H9 (cell line): ENCODE measurements around the gene ZNF79. TPM values are rescaled to one million over a fixed set of nuclear protein-coding genes. Genes with fewer than 3 reads are reported as not detected.

Source experiments
- DNase-seq: peaks from one replicate; pipeline ENCODE4 v3.0.0-alpha.2; 2017
- H2AFZ ChIP-seq: one replicate; pipeline ENCODE4 v1.6.1; 2013; ENCODE audit warnings: mild to moderate bottlenecking, low read length, control low read depth, moderate library complexity
- H2AK5ac ChIP-seq: 2 replicates; pipeline ENCODE4 v1.6.1; 2013; ENCODE audit warnings: low read length, control low read depth, mixed read lengths; ENCODE audit not compliant: insufficient read length
- H2BK120ac ChIP-seq: one replicate; pipeline ENCODE4 v1.6.1; 2013; ENCODE audit warnings: low read depth, mild to moderate bottlenecking, low read length, control low read depth, inconsistent platforms; ENCODE audit not compliant: poor library complexity, severe bottlenecking
- H2BK12ac ChIP-seq: 2 replicates; pipeline ENCODE4 v1.6.1; 2013; ENCODE audit warnings: low read length, control low read depth, mixed read lengths, low read depth; ENCODE audit not compliant: insufficient read length
- H2BK15ac ChIP-seq: 2 replicates; pipeline ENCODE4 v1.6.1; 2013; ENCODE audit warnings: low read depth, low read length, control low read depth
- H2BK20ac ChIP-seq: one replicate; pipeline ENCODE4 v1.6.1; 2013; ENCODE audit warnings: low read depth, mild to moderate bottlenecking, low read length, control low read depth, inconsistent platforms; ENCODE audit not compliant: poor library complexity, severe bottlenecking
- H2BK5ac ChIP-seq: 2 replicates; pipeline ENCODE4 v1.6.1; 2013; ENCODE audit warnings: low read length, control low read depth, mixed read lengths; ENCODE audit not compliant: insufficient read length
- H3K14ac ChIP-seq: 2 replicates; pipeline ENCODE4 v1.6.1; 2013; ENCODE audit warnings: low read length, control low read depth; ENCODE audit not compliant: insufficient read depth
- H3K18ac ChIP-seq: 2 replicates; pipeline ENCODE4 v1.6.1; 2013; ENCODE audit warnings: low read depth, mild to moderate bottlenecking, mixed read lengths, low read length, control low read depth; ENCODE audit not compliant: insufficient read length
- H3K23ac ChIP-seq: 2 replicates; pipeline ENCODE4 v1.6.1; 2013; ENCODE audit warnings: low read length, control low read depth, mixed read lengths, low read depth; ENCODE audit not compliant: insufficient read length
- H3K23me2 ChIP-seq: 2 replicates; pipeline ENCODE4 v1.6.1; 2013; ENCODE audit warnings: low read depth, mild to moderate bottlenecking, mixed read lengths, low read length, control low read depth; ENCODE audit not compliant: insufficient read length, poor library complexity, severe bottlenecking
- H3K27ac ChIP-seq: 2 replicates; pipeline ENCODE4 v1.5.1; 2013; ENCODE audit warnings: low read length, control low read depth, mixed read lengths, low read depth; ENCODE audit not compliant: insufficient read length
- H3K27me3 ChIP-seq: 2 replicates; pipeline ENCODE4 v1.6.1; 2013; ENCODE audit warnings: low read length, control low read depth, inconsistent platforms; ENCODE audit not compliant: insufficient read depth
- H3K4ac ChIP-seq: 2 replicates; pipeline ENCODE4 v1.6.1; 2013; ENCODE audit warnings: low read depth, mild to moderate bottlenecking, control low read depth, inconsistent platforms, low read length, moderate library complexity
- H3K4me1 ChIP-seq: 2 replicates; pipeline ENCODE4 v1.6.1; 2013; ENCODE audit warnings: low read length, control low read depth, inconsistent platforms; ENCODE audit not compliant: insufficient read depth
- H3K4me2 ChIP-seq: 2 replicates; pipeline ENCODE4 v1.6.1; 2013; ENCODE audit warnings: low read length, control low read depth, mixed read lengths; ENCODE audit not compliant: insufficient read length, insufficient read depth
- H3K56ac ChIP-seq: 2 replicates; pipeline ENCODE4 v1.6.1; 2013; ENCODE audit warnings: low read depth, mild to moderate bottlenecking, mixed read lengths, low read length, control low read depth; ENCODE audit not compliant: insufficient read length
- H3K79me1 ChIP-seq: 2 replicates; pipeline ENCODE4 v1.6.1; 2013; ENCODE audit warnings: low read depth, mild to moderate bottlenecking, moderate library complexity, low read length, control low read depth, inconsistent platforms; ENCODE audit not compliant: insufficient read depth, poor library complexity, severe bottlenecking
- H3K79me2 ChIP-seq: 2 replicates; pipeline ENCODE4 v1.6.1; 2013; ENCODE audit warnings: low read length, control low read depth, inconsistent platforms; ENCODE audit not compliant: insufficient read depth
- H3K9ac ChIP-seq: 2 replicates; pipeline ENCODE4 v1.6.1; 2013; ENCODE audit warnings: low read length, control low read depth, mixed read lengths; ENCODE audit not compliant: insufficient read length; ENCODE audit errors: extremely low read depth
- H3K9me3 ChIP-seq: one replicate; pipeline ENCODE4 v1.6.1; 2013; ENCODE audit warnings: low read depth, low read length, inconsistent platforms; ENCODE audit not compliant: control insufficient read depth
- H3T11ph ChIP-seq: one replicate; pipeline ENCODE4 v1.6.1; 2013; ENCODE audit warnings: mild to moderate bottlenecking, low read length, control low read depth, inconsistent platforms
- H4K20me1 ChIP-seq: one replicate; pipeline ENCODE4 v1.6.1; 2013; ENCODE audit not compliant: control insufficient read depth, insufficient read length, insufficient read depth
- H4K5ac ChIP-seq: 2 replicates; pipeline ENCODE4 v1.6.1; 2013; ENCODE audit warnings: low read depth, mild to moderate bottlenecking, mixed read lengths, low read length, control low read depth; ENCODE audit not compliant: insufficient read length
- H4K8ac ChIP-seq: replicated peaks from 2 replicates; pipeline ENCODE4 v1.6.1; 2013; ENCODE audit warnings: low read length, control low read depth, mixed read lengths, low read depth; ENCODE audit not compliant: insufficient read length
- H4K91ac ChIP-seq: 2 replicates; pipeline ENCODE4 v1.6.1; 2013; ENCODE audit warnings: low read depth, mild to moderate bottlenecking, moderate library complexity, mixed read lengths, low read length, control low read depth; ENCODE audit not compliant: insufficient read length
- H3K27ac Mint-ChIP-seq, 3 experiments: 2 replicates in 2 of 3; 3 replicates in 1 of 3; pipeline ENCODE4 v1.8.0; 2020 to 2021; ENCODE audit warnings: mixed read lengths in 3 of 3, mild to moderate bottlenecking in 1 of 3, moderate library complexity in 1 of 3
- H3K27me3 Mint-ChIP-seq: 2 replicates; pipeline ENCODE4 v1.8.0; 2021; ENCODE audit warnings: low read depth, mild to moderate bottlenecking, moderate library complexity, mixed read lengths
- H3K36me3 Mint-ChIP-seq, 3 experiments: 2 replicates in 2 of 3; 3 replicates in 1 of 3; pipeline ENCODE4 v1.8.0; 2020 to 2021; ENCODE audit warnings: low read depth in 3 of 3, mixed read lengths in 3 of 3; ENCODE audit not compliant: insufficient read depth in 1 of 3
- H3K4me1 Mint-ChIP-seq, 2 experiments: 2 replicates each; pipeline ENCODE4 v1.8.0; 2020; ENCODE audit warnings: mixed read lengths in 2 of 2
- H3K4me3 Mint-ChIP-seq, 2 experiments: 2 replicates in 1 of 2; 3 replicates in 1 of 2; pipeline ENCODE4 v1.8.0; 2020 to 2021; ENCODE audit warnings: mild to moderate bottlenecking in 2 of 2, mixed read lengths in 2 of 2, moderate library complexity in 1 of 2
- H3K9me3 Mint-ChIP-seq, 2 experiments: 2 replicates in 1 of 2; 3 replicates in 1 of 2; pipeline ENCODE4 v1.8.0; 2020; ENCODE audit warnings: mild to moderate bottlenecking in 2 of 2, mixed read lengths in 2 of 2, moderate library complexity in 1 of 2
- CTCF ChIP-seq: fragments of 200-600 bp; sonication (generic); conservative IDR thresholded peaks from 3 replicates; pipeline ENCODE4 v1.8.0; 2021; ENCODE audit warnings: antibody characterized with exemption, mild to moderate bottlenecking
- WGBS: extraction: QIAGEN DNeasy Blood & Tissue Kit; methylation state at CpG from one replicate; pipeline ENCODE4 v1.1.7; 2013; ENCODE audit warnings: missing lambda C conversion rate, low lambda C conversion rate, mixed read lengths; ENCODE audit not compliant: insufficient read length; ENCODE audit errors: extremely low coverage; 5-methylcytosine and 5-hydroxymethylcytosine counted together
- total RNA-seq: library from RNA; stranded (reverse); gene quantifications from 2 replicates; pipeline ENCODE4 v1.2.1, GENCODE V29; 2021

The ZNF79 gene
- total RNA-seq, 1 experiment from 2014 or later, result 11.5 TPM

GRCh38 chr9:127402401-127403090, 21.6 kb upstream of the ZNF79 start:
- Histone ChIP-seq H3K4me1 (no peaks in the 10 kb centered on the region), H3K23me2 (peaks cover 5% of the 10 kb centered on the region), H2AK5ac (no peak overlapping the region), H3K79me2 (no peaks in the 10 kb centered on the region), H3K9me3 (no peaks in the 10 kb centered on the region), H2AFZ (no peak overlapping the region), H3K18ac (no peak overlapping the region), H2BK12ac (no peak overlapping the region), H4K5ac (no peak overlapping the region), H3K4ac (no peak overlapping the region), H2BK120ac (no peak overlapping the region), H3K9ac (no peak overlapping the region), H3K27ac (no peak overlapping the region), H4K20me1 (no peaks in the 10 kb centered on the region), H3K27me3 (no peaks in the 10 kb centered on the region), H3K14ac (no peak overlapping the region), H3T11ph (no peak overlapping the region), H2BK20ac (no peak overlapping the region), H2BK15ac (no peak overlapping the region), H3K79me1 (no peaks in the 10 kb centered on the region), H3K56ac (no peak overlapping the region), H4K91ac (no peak overlapping the region), H2BK5ac (no peak overlapping the region), H4K8ac (no peak overlapping the region), H3K4me2 (no peak overlapping the region), H3K23ac (no peak overlapping the region)
- TF ChIP-seq CTCF, result no peak
- Mint-ChIP-seq H3K4me1 (peaks cover 2 to 6% of the 10 kb centered on the region in 2 experiments; a peak in 3 of 4 replicates), H3K9me3 (no peaks in the 10 kb centered on the region), H3K27ac (peak overlapping the region in 2 of 3 experiments; percentile 18 to 39; a peak in 2 of 7 replicates), H3K27me3 (no peaks in the 10 kb centered on the region; the same call in 1 of the 2 replicates), H3K4me3 (no peak overlapping the region), H3K36me3 (peaks cover 9 to 21% (median 19%) of the 10 kb centered on the region in 3 experiments; a peak in 6 of 7 replicates)
- no CpG with 5 or more reads among the region's 18 CpGs for WGBS
- DNase-seq, result no peak
